HPDE6-E6E7 (cell line): Measurements from ENCODE around the gene ATP11A.
"Not testable (repeated sequence)": the region's sequence is repeated elsewhere in the genome, so short reads cannot be mapped to it uniquely, and the experiment has no call there.

Source experiments
- DNase-seq: peaks from one replicate; pipeline ENCODE4 v3.0.0; 2011; ENCODE audit warnings: missing footprints; ENCODE audit errors: extremely low spot score

Gene ATP11A

GRCh38 chr13:112775791-112776279 is 86.0 kb downstream of the ATP11A start:
- DNase-seq = no peak

DNA sequence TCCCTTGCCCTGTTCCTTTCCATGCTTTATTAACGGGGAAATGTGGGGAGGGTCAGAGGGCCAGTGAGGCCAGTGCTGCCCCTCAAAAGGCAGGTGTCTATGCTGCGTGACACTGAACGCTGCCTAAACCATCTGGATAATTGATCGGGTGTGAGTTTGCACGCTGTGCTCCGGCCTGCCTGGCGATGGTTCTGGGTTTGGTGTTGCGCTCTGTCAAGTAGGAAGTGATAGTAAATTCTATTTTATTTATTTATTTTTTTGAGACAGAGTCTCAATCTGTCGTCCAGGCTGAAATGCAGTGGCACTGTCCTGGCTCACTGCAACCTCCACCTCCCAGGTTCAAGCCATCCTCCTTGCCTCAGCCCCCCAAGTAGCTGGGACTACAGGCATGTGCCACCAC is 86.5 kb downstream of the ATP11A start:
- no peak for DNase-seq

DNA sequence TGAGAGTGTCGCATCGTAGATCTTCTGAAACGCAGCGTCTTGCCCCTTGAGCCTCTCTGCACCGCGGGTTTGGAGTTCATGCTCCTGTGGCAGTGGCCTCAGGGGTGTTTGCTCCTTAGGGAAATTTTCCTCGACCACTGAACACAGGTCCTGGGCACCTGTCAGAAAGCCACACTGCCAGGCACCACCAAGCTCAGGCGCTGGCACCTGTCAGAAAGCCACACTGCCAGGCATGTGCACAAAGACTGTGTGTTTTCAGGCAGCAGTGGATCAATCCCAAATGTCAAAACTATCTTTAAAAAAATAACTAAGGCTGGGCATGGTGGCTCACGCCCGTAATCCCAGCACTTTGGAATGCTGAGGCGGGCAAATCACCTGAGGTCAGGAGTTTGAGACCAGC is 87.1 kb downstream of the ATP11A start:
- no peak for DNase-seq

DNA sequence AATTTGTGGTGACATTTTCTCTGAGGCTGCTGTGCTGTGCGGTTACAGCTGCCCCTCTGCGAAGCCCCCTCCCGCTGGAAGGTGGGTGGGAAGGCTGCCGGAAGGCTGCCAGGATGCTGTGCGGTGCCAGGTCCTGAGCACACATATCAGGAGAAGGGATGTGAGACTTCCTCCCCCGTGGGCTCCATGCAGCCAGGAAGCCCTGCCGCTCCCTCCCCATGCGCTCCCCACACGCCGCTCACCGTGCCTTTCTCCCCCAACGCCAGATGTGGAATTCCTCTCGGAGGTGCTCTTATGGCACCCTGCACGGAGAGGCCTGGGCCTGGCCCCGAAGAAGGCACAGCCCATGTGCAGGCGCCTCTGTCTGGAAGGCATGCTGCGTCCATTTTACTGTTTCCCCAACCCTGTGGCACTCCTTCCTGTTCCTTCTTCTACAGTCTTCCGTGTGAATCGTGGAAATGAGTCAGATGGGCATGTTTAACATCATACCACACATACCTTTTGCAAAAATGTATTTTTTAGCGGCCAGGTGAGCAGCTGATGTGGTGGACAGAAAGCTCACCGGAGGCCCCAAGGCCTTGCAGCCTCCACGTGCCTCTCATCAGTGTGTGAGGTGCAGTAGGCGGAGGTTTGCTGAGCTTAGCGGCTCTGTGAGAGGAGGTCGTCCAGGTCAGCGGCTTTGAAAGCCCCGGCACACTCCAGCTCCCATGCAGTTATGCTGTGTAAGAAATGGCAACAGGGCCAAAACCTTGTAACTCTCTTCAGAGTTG is 88.0 kb downstream of the ATP11A start:
- no peak for DNase-seq

- no peak for DNase-seq
Observed at GRCh38 chr13:112779856-112780604, 90.2 kb downstream of the ATP11A start.

GRCh38 chr13:112781287-112781686 is 91.4 kb downstream of the ATP11A start:
- DNase-seq = no peak

DNA sequence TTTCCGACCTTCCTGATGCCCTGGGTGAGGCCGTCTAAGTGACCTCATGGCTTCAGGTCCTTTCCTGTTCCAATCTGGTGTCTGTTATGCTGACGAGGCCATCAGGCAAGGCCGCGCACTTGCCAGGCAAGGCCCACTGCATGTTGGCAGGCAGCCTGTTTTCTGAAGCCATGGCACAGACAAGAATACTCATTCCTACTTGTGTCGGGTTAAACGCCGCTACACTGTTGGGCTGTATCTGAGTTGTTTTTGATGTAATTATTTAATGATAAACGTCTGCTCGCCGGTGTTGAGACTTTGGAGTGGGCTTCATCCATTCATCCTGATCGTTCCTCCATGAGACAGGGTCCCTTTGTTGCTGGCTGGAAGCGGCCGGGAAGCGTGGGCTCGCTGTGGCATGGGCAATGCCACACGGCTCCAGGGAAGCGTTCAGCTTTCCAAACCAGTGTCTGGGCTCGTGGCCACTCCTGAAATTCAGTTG is 92.1 kb downstream of the ATP11A start:
- DNase-seq = no peak

DNA sequence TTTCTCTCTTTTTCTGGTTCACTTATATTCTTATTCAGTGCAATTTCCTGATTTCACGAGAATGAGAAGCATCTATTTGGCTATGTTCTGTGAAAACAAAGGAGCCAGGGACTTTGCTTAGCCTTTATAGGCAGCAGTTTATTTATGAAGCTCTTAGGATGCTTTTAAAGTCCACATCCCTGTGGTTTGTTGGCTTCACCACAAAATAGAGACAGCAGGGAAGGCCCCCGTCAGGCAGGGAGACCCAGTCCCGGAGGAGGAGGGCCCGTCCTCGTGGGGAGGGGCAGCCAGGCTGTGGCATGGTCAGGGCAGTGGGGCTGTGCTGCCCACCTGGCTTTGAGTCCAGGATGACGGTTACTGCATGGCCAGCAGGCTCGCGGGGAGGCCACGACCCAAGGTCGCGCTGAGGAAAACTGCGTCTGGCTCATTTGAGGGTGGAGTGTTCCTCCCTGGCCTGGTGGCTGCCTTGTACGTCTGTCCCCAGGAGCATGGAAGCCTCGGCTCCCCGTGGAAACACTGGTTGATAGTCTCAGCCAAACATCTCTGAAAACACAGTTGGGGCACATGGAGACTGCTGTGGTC is 92.7 kb downstream of the ATP11A start:
- no peak for DNase-seq

GRCh38 chr13:112783135-112783977 is 93.5 kb downstream of the ATP11A start:
- no peak for DNase-seq

GRCh38 chr13:112783978-112784371 is 94.1 kb downstream of the ATP11A start:
- no peak for DNase-seq

GRCh38 chr13:112784811-112785482 is 95.1 kb downstream of the ATP11A start:
- DNase-seq = no peak

DNA sequence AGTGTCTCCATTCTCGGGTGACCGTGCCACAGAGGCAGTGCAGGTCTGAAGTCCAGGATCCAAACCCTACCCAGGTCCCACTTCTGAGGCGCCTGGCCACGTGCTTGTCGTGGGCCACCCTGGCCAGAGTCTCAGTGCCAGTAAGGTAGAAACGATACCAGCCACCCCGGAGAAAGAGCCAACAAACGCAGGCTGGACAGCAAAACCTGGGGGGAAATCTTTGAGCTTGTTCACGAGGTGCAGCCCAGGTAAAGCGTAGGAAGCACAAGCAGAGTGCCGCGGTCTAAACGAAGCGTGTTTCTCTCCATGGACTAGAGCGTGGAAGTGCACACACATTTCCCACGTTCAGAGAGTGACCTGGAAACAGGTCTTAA is 95.6 kb downstream of the ATP11A start:
- no peak for DNase-seq

DNA sequence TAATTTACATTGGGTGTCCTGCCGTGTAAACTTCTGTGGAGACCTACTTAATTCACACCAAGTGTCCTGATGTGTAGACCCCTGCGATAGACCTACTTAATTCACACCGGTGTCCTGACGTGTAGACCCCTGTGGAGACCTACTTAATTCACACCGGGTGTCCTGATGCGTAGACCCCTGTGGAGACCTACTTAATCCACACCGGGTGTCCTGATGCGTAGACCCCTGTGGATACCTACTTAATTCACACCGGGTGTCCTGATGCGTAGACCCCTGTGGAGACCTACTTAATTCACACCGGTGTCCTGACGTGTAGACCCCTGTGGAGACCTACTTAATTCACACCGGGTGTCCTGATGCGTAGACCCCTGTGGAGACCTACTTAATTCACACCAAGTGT is 97.0 kb downstream of the ATP11A start:
- DNase-seq = not testable (repeated sequence)

DNA sequence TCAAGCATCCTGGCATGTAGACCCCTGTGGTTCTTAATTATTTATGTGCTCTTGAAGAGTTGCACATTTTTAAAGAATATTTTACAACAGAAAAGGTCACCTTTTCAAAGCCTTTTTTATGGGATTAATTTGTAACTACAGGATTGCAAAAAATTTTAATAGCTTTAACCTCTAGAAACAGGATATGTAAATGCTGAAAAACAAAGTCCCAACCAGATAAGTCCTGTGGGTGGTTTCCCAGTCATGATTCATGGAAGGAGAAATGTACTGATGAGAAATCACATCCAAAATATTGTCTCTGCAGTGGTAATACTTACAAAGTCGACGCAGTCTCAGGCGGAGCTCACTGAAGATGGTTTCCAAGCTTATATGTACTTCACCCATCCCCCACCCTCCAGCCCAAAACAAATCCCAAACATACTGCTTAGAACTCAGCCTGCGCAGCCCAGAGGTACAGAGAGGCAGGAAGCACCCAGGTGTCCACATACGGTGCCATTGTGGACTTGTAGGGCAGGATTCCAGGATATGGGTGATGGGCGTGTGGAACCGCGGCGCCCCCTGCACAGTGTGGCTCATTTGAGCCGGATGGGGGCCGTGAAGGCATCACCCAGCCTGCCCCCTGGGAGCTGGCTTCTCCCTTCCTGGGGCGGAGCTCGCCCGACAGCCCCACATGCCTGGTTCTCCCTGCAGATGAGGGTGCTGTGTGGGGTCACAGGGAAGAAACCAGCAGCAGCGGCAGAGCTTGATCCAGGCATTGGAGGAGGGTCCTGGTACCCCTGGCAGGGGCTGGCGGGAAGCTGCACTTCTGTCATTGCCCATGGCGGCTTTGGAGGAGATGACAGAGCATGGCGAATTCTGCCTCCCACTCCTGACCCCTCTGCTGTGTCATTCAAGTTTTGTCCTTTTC is 101.2 kb downstream of the ATP11A start:
- DNase-seq = no peak

DNA sequence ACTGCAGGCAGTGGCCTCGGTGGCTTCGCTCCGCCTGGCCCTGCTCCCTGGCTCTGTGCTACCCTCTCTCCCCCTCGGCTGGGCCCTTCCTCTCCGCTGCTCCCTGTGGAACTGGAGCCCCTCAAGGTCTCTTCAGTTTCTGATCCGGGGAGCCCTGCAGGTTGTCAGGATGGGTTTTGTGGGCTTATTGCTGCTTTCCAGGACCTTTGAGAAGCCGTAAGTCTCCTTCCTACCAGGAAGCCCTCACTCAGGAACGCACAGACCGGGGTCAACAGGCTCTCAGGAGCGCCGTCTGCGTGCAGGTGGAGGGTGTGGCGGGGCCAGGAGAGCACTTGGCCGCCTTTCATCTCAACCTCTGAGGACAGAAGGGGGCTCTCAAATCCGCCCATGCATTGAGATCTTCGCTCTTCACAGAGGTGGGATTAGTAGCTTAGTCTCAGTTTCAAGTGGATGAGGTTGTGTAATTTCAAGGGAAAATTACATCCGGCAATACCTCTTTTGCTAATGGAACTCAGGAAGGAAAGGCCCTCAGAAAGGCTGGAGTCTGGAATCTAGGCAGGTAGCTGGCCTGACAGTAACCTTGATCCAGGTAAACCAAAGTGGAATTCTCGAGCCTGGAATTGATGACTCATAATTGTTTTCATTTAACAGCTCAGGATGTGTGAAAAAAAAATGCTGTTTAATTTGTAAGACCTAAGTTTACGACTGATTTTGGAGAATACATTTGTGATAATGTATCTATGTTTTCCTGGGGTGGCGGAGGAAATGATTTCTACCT is 102.0 kb downstream of the ATP11A start:
- no peak for DNase-seq

DNA sequence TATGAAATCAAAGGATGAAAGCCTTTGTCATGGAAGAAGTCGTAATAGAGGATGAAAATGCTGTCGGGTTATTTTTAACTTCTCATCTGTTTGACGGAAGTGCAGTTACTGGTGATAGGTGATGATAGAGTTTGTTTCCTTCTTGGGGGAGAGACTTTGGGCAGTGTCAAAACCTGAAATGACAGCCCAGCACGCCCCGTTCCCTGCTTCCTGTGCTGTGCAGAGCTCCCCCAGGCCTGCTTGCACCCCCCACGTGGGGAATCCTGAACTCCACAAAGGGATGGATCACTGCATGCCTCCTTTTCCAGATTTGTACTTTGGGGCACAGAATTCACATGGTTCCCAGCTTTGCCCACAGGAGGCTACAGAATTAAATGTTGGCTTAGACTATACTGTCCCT is 102.7 kb downstream of the ATP11A start:
- DNase-seq = no peak

DNA sequence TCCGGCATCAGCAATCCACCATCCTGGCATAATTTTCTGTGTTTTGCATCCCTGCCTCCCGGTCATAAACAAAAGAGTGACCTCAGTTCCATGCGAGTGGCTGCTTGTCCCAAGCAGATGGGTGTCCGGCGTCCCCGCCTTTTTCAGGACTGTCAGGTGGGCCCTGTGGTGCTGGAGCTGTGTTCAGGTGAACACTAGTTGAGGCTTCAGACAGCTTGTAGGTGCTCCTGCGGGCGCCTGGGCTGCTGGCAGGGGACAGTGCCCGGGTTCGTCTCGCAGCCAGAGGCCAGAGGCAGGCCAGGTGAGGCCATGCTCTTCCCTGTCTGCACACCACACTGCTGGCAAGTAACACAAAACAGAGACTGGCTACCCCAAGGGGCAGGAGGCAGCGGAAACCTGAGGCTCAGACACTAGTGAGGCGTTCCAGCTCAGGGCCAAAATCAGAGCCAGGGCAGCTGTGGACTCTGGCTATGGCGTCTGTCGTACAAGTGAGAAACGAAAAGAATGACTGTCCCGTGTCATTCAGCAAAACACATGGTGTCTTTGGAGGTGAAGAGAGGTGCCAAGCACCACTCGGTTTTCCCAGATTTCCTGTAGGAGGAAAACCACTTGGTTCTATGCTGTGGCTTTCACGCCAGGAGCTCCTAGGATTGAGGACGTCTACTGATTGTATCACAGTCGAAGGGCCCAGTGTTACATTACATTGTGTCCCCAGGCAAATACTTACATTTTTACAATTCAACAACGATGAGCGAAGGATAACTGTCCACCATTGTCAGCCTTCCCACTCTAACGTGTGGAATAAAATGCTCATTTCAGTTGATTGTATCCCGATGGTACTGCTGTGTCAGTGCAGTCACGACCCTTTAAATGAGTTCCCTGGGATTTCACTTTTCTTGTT is 104.0 kb downstream of the ATP11A start:
- no peak for DNase-seq

GRCh38 chr13:112795277-112795676 is 105.4 kb downstream of the ATP11A start:
- DNase-seq = no peak
